GM23338 (cell line): ENCODE results near the gene ARID1B. TPM values are rescaled to one million over a fixed set of nuclear protein-coding genes. Genes with fewer than 3 reads are reported as not detected.
A peak's percentile ranks its signal among the peaks of the same experiment; 100 is the strongest.

Experiments used
- ATAC-seq: fragments of 200-7000 bp; cut with Tn5 transposase; 3 replicates; pipeline ENCODE4 v1.9.1; 2020
- DNase-seq: peaks from one replicate; pipeline ENCODE4 v3.0.0-alpha.2; 2015; ENCODE audit warnings: low spot score
- H2AFZ ChIP-seq: fragments of 200-600 bp; sonication (generic); 2 replicates; pipeline ENCODE4 v1.8.0; 2016; ENCODE audit warnings: antibody characterized with exemption, mild to moderate bottlenecking, moderate library complexity
- H3F3A ChIP-seq: fragments of 200-600 bp; sonication (generic); replicated peaks from 2 replicates; pipeline ENCODE4 v1.8.0; 2017; ENCODE audit warnings: antibody characterized with exemption, mixed run types, low read depth
- H3K27ac ChIP-seq: fragments of 200-600 bp; sonication (generic); 2 replicates; pipeline ENCODE4 v1.6.1; 2016; ENCODE audit warnings: low read depth
- H3K27me3 ChIP-seq: fragments of 200-600 bp; sonication (generic); 2 replicates; pipeline ENCODE4 v1.8.0; 2016; ENCODE audit warnings: mild to moderate bottlenecking, mixed run types, moderate library complexity; ENCODE audit not compliant: insufficient read depth
- H3K36me3 ChIP-seq: fragments of 200-600 bp; sonication (generic); 2 replicates; pipeline ENCODE4 v1.8.0; 2016; ENCODE audit warnings: mild to moderate bottlenecking; ENCODE audit not compliant: insufficient read depth
- H3K4me1 ChIP-seq: fragments of 200-600 bp; sonication (generic); 2 replicates; pipeline ENCODE4 v1.8.0; 2016; ENCODE audit warnings: mild to moderate bottlenecking, moderate library complexity; ENCODE audit not compliant: insufficient read depth
- H3K4me2 ChIP-seq: fragments of 200-600 bp; sonication (generic); 2 replicates; pipeline ENCODE4 v1.7.1; 2017; ENCODE audit warnings: mixed run types
- H3K4me3 ChIP-seq: fragments of 200-600 bp; sonication (generic); 2 replicates; pipeline ENCODE4 v1.6.1; 2016; ENCODE audit warnings: mixed run types
- H3K79me2 ChIP-seq: fragments of 200-600 bp; sonication (generic); replicated peaks from 2 replicates; pipeline ENCODE4 v1.8.0; 2017; ENCODE audit warnings: mild to moderate bottlenecking; ENCODE audit not compliant: insufficient read depth
- H3K9me2 ChIP-seq: fragments of 200-600 bp; sonication (generic); 2 replicates; pipeline ENCODE4 v1.8.0; 2017; ENCODE audit not compliant: insufficient read depth
- H4K20me1 ChIP-seq: fragments of 200-600 bp; sonication (generic); replicated peaks from 2 replicates; pipeline ENCODE4 v1.8.0; 2017; ENCODE audit warnings: mild to moderate bottlenecking; ENCODE audit not compliant: insufficient read depth
- H3K27ac Mint-ChIP-seq: 2 replicates; pipeline ENCODE4 v1.8.0; 2020; ENCODE audit warnings: inconsistent platforms, mild to moderate bottlenecking, moderate library complexity, mixed read lengths
- H3K27me3 Mint-ChIP-seq: 3 replicates; pipeline ENCODE4 v1.8.0; 2022; ENCODE audit warnings: low read depth, mild to moderate bottlenecking, moderate library complexity, mixed read lengths, inconsistent platforms; ENCODE audit not compliant: insufficient read depth, poor library complexity
- H3K36me3 Mint-ChIP-seq: 3 replicates; pipeline ENCODE4 v1.8.0; 2021; ENCODE audit warnings: low read depth, mild to moderate bottlenecking, inconsistent platforms, moderate library complexity, mixed read lengths
- H3K4me1 Mint-ChIP-seq: 3 replicates; pipeline ENCODE4 v1.8.0; 2020; ENCODE audit warnings: mild to moderate bottlenecking, inconsistent platforms, mixed read lengths
- H3K4me3 Mint-ChIP-seq: 3 replicates; pipeline ENCODE4 v1.8.0; 2021; ENCODE audit warnings: moderate library complexity, mild to moderate bottlenecking, inconsistent platforms, mixed read lengths
- H3K9me3 Mint-ChIP-seq: 3 replicates; pipeline ENCODE4 v1.8.0; 2020; ENCODE audit warnings: moderate library complexity, mild to moderate bottlenecking, inconsistent platforms, mixed read lengths
- CREB1 ChIP-seq: fragments of 250-450 bp; sonication (Bioruptor Pico); IDR thresholded peaks from 2 replicates; pipeline ENCODE4 v1.5.0; 2020; ENCODE audit warnings: low read depth, mild to moderate bottlenecking, moderate library complexity
- EZH2 ChIP-seq: fragments of 200-600 bp; sonication (generic); IDR thresholded peaks from one replicate; pipeline ENCODE4 v1.8.0; 2017; ENCODE audit warnings: antibody characterized with exemption, mild to moderate bottlenecking, low read depth; ENCODE audit not compliant: unreplicated experiment
- NANOG ChIP-seq: IDR thresholded peaks from 2 replicates; pipeline ENCODE4 v1.6.1; 2016; ENCODE audit warnings: antibody characterized with exemption, borderline replicate concordance
- STAT1 ChIP-seq: IDR thresholded peaks from one replicate; pipeline ENCODE4 v1.6.1; 2016; ENCODE audit warnings: antibody characterized with exemption; ENCODE audit not compliant: unreplicated experiment
- polyA plus RNA-seq: library from polyadenylated mRNA; unstranded; fragments of >200 nt; fragmentation: Nextera tagmentation; extraction: Ambion mirVana; gene quantifications from 2 replicates; pipeline ENCODE4 v1.2.1, GENCODE V29; 2016
- total RNA-seq: library from RNA; depleted of rRNA; stranded (reverse); fragments of >200 nt; shearing (Covaris generic); gene quantifications from 2 replicates; pipeline ENCODE4 v1.2.3, GENCODE V29; 2014
- TF ChIP-seq, protein P1 (sequence below), 2 experiments: fragments of 200-600 bp in 1 of 2; sonication (generic) in 1 of 2; conservative IDR thresholded peaks; 2 replicates each; pipeline versions ENCODE4 v1.5.1 to v1.6.1; 2016 to 2017; ENCODE audit warnings: antibody characterized with exemption in 2 of 2, low read depth in 2 of 2, mild to moderate bottlenecking in 2 of 2, moderate library complexity in 1 of 2
- TF ChIP-seq, protein P2 (sequence below): IDR thresholded peaks from 2 replicates; pipeline ENCODE4 v1.6.1; 2016; ENCODE audit warnings: antibody characterized with exemption
- TF ChIP-seq, protein P3 (sequence below): IDR thresholded peaks from one replicate; pipeline ENCODE4 v1.6.1; 2018; ENCODE audit warnings: antibody characterized with exemption; ENCODE audit not compliant: unreplicated experiment

ARID1B gene
- total and polyA plus RNA-seq, 2 experiments from 2014 or later = 59.3 to 72.2 TPM

DNA sequence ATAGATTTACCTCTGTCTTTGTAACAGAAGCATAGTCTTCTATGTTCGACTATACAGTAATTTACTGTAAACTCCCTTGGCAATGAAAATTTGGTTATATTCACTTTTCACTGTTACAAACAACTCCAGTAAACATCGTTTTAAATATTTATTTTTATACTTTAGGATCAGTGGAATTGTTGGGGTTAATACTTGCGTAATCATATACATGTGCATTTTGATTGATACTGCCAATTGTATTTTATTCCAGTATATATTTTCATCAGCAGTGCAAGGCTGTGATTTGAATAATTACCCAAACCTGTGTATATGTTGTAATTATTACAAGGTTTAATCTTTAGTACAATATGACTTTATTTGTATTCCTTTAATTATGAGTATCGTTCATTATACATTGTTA, 255.7 kb downstream of the ARID1B start (continued):
- TF ChIP-seq, protein P1, sequence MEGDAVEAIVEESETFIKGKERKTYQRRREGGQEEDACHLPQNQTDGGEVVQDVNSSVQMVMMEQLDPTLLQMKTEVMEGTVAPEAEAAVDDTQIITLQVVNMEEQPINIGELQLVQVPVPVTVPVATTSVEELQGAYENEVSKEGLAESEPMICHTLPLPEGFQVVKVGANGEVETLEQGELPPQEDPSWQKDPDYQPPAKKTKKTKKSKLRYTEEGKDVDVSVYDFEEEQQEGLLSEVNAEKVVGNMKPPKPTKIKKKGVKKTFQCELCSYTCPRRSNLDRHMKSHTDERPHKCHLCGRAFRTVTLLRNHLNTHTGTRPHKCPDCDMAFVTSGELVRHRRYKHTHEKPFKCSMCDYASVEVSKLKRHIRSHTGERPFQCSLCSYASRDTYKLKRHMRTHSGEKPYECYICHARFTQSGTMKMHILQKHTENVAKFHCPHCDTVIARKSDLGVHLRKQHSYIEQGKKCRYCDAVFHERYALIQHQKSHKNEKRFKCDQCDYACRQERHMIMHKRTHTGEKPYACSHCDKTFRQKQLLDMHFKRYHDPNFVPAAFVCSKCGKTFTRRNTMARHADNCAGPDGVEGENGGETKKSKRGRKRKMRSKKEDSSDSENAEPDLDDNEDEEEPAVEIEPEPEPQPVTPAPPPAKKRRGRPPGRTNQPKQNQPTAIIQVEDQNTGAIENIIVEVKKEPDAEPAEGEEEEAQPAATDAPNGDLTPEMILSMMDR (conservative IDR thresholded peaks at IDR 0.05; ENCODE audit: low read depth in 2 of 2) = no peak
- TF ChIP-seq, protein P2, sequence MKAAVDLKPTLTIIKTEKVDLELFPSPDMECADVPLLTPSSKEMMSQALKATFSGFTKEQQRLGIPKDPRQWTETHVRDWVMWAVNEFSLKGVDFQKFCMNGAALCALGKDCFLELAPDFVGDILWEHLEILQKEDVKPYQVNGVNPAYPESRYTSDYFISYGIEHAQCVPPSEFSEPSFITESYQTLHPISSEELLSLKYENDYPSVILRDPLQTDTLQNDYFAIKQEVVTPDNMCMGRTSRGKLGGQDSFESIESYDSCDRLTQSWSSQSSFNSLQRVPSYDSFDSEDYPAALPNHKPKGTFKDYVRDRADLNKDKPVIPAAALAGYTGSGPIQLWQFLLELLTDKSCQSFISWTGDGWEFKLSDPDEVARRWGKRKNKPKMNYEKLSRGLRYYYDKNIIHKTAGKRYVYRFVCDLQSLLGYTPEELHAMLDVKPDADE = no peak
- TF ChIP-seq STAT1 = no peak
- TF ChIP-seq NANOG = no peak

DNA sequence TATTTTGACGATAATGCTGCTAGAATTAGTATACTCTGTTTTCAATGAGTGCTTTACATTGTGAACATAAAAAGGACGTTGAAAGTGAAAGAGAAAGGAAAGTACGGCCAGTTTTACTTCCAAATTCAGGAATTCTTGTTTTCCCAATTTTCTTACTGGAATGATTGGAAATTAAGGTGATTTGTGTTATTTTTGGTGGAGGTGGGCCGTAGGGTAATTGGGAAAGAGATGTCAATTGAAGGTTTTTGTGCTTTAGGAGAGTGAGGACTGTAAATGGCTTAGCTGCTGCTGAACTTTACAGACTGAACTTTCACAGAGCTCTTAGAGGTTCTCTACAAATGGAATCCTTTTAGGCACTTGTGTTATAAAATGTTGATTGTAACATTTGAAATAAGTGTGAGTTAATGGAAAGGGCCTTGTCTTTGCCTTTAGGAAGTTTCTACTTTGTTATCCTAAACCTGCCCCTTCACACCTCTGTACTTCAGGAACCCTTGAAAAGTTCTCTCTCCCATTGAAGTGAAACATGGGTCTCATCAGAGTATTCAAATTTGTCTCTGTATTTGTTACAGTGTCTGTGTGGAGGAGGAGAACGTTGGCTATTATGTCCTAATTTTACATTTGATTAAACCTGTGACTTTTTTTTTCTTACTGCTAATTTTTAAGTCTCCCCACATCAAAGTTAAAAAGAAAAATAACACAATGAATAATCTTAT, 256.4 kb downstream of the ARID1B start:
- Histone ChIP-seq H3K4me3 (no peak overlapping the region), H3K9me2 (no peaks in the 10 kb centered on the region), H2AFZ (no peak overlapping the region), H3K36me3 (no peaks in the 10 kb centered on the region), H3K79me2 (peaks cover 61% of the 10 kb centered on the region), H3K27ac (peak overlapping the region; percentile 23), H3F3A (no peaks in the 10 kb centered on the region), H3K27me3 (no peaks in the 10 kb centered on the region), H4K20me1 (no peaks in the 10 kb centered on the region; the same call in 1 of the 2 replicates), H3K4me1 (peaks cover 51% of the 10 kb centered on the region), H3K4me2 (no peak overlapping the region)
- no peak for DNase-seq
- no peaks in the 10 kb centered on the region for H3K9me3 Mint-ChIP-seq
- no peaks in the 10 kb centered on the region for H3K27me3 Mint-ChIP-seq
- H3K4me1 Mint-ChIP-seq = peaks cover 24% of the 10 kb centered on the region
- H3K36me3 Mint-ChIP-seq = peaks cover 4% of the 10 kb centered on the region; the same call in 1 of the 3 replicates
- ATAC-seq = peak; percentile 20; the same call in 2 of the 3 replicates
- peak overlapping the region; percentile 2; the same call in 1 of the 2 replicates for H3K27ac Mint-ChIP-seq
- no peak overlapping the region for H3K4me3 Mint-ChIP-seq
- TF ChIP-seq EZH2 = no peak
- TF ChIP-seq CREB1 (CRISPR knock-in tag) = no peak
- TF ChIP-seq, protein P3, sequence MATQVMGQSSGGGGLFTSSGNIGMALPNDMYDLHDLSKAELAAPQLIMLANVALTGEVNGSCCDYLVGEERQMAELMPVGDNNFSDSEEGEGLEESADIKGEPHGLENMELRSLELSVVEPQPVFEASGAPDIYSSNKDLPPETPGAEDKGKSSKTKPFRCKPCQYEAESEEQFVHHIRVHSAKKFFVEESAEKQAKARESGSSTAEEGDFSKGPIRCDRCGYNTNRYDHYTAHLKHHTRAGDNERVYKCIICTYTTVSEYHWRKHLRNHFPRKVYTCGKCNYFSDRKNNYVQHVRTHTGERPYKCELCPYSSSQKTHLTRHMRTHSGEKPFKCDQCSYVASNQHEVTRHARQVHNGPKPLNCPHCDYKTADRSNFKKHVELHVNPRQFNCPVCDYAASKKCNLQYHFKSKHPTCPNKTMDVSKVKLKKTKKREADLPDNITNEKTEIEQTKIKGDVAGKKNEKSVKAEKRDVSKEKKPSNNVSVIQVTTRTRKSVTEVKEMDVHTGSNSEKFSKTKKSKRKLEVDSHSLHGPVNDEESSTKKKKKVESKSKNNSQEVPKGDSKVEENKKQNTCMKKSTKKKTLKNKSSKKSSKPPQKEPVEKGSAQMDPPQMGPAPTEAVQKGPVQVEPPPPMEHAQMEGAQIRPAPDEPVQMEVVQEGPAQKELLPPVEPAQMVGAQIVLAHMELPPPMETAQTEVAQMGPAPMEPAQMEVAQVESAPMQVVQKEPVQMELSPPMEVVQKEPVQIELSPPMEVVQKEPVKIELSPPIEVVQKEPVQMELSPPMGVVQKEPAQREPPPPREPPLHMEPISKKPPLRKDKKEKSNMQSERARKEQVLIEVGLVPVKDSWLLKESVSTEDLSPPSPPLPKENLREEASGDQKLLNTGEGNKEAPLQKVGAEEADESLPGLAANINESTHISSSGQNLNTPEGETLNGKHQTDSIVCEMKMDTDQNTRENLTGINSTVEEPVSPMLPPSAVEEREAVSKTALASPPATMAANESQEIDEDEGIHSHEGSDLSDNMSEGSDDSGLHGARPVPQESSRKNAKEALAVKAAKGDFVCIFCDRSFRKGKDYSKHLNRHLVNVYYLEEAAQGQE = no peak
- TF ChIP-seq, protein P2 = no peak
- TF ChIP-seq, protein P1 (conservative IDR thresholded peaks at IDR 0.05; ENCODE audit: low read depth in 2 of 2) = no peak
